ENCODE results near the gene GTPBP4.
"Not testable (repeated sequence)": the region's sequence is repeated elsewhere in the genome, so short reads cannot be mapped to it uniquely, and the experiment has no call there.

GTPBP4 gene

DNA sequence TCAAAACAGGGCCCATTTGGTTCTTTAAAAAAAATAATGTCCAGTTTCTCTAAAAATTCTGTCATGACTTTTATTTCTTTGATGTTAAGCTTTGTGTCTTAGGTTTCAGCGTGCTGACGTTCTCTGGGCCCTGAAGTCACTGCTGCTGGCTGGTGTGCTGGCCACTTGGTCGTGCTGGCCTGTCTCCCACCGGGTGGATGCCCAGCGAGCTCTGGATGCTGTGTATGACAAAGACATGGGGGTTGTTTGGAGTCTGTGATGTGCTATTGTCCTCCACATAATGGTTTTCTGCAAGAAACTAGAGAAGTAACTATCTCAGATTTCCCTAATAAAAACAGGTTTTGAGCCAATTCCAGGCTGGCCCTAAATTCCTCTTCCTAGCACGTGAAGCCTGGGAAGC, 47.0 kb downstream of the GTPBP4 start:
- no peak for DNase-seq

- DNase-seq: no peak
Observed at GRCh38 chr10:1036341-1036791, 48.1 kb downstream of the GTPBP4 start.

- no peak for DNase-seq
Observed at GRCh38 chr10:1037098-1037497, 48.9 kb downstream of the GTPBP4 start.

- not testable (repeated sequence) for DNase-seq
Observed at GRCh38 chr10:1038769-1039168, 50.5 kb downstream of the GTPBP4 start.

- no peak for DNase-seq
Observed at GRCh38 chr10:1040133-1040532, 51.9 kb downstream of the GTPBP4 start.

DNA sequence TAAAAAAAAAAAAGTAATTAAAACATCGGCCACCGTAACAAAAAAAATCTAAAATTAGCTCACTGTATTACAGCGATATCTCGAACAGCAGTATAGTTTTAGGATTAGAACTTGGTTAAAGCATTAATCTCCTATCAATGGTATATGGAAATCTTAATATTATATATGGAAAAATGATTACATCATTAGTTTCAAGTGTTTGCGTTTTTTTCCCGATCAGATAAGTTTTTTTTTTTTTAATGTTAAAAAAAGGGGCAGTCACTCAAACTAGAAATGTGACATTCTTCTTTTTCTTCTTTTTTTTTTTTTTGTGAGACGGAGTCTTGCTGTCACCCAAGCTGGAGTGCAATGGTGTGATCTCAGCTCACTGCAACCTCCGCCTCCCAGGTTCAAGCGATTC, 53.3 kb downstream of the GTPBP4 start:
- no peak for DNase-seq

GRCh38 chr10:1043532-1043995, 55.3 kb downstream of the GTPBP4 start:
- no peak for DNase-seq

DNA sequence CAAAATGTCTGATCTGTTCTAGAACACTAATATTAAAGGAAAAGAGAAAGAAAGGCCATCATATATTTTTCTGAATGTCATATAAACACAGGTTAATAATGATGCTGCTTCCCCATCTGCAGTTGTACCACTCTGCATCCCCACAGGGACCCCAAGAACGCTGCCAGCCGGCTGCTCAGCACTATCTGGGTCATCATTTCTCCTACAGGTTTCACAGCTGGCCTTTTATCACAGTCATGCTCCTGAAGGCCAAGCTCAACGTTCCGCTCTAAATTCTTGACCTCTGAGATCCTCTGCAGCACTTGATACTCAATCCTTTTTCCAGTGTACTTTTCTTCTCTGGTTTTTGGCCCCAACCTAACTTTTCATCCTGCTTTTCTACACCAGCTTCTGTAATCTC, 55.9 kb downstream of the GTPBP4 start:
- DNase-seq: no peak

GRCh38 chr10:1044964-1045363, 56.7 kb downstream of the GTPBP4 start:
- no peak for DNase-seq

DNA sequence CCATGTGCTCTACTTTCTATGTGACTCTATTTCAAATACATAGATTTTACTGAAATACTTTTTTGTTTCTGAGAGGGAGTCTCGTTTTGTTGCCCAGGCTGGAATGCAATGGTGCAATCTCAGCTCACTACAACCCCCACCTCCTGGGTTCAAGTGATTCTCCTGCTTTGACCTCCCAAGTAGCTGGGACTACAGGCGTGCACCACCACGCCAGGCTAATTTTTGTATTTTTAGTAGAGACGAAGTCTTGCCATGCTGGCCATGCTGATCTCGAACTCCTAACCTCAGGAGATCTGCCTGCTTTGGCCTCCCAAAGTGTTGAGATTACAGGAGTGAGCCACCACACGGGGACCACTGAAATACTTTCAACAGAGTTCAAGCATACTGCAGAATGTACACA, 57.2 kb downstream of the GTPBP4 start:
- no peak for DNase-seq

DNA sequence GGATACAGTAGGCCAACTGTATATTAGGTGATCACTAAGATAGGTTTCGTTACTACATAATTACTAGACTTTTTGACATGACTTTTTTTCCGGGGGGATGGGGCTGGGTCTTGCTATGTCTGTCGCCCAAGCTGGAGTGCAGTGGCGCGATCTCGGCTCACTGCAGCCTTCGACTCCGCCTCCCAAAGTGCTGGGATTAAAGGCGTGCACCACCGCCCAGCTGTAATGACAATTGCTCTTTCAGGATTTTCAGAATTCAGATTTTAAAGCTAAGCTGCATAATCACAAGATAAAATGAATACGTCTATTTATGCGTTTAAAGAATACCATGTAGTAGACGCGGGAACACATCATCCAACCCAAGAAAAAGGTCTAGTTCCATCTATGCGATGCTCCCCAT, 59.7 kb downstream of the GTPBP4 start:
- DNase-seq: no peak

DNA sequence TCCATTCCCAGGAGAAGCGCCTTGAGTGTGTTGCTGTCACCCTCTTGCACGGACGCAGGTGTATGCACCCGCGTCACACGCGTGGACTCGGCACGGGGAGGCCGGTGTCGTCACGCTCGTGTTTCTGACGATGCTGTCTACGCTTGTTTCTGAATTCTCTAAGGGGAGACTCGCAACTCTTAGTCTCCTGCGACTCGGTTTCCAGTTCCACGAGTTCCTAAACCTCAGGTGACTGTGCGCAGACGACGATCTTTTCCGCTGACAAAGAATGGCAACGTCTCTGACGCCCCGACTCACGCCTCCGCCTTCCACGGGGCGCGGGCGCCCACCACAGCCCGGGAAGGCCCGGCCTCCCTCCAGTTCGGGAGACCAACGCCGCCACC, 60.1 kb downstream of the GTPBP4 start:
- peak in 1 of 2 experiments; percentile 54 for DNase-seq

- DNase-seq: peak; percentile 97 to 100
Observed at GRCh38 chr10:1048732-1049424, 60.6 kb downstream of the GTPBP4 start, which contains the start of gene IDI1. IDI1 (minus strand) TSS chr10:1049119; CDS start chr10:1049003, 116 bp downstream.

DNA sequence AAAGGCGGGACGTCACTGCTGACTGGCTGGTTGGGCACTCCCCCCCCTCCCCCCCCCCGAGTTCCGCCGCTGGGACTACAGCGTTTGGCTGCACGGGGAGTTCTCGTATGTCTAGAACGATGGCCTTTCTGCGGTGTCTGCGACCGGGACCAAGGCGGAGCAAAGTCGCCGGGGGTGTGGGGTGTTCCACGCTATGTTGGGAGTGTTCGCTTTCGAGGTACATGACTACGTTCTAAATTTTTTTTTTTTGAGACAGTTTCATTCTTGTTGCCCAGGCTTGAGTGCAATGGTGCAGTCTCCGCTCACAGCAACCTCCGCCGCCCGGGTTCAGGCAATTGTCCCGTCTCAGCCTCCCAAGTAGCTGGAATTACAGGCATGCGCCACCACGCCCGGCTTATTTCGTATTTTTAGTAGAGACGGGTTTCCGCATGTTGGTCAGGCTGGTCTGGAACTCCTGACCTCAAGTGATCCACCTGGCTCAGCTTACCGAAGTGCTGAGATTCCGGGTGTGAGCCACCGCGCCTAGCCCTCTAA, 61.3 kb downstream of the GTPBP4 start:
- no peak for DNase-seq

- no peak for DNase-seq
Observed at GRCh38 chr10:1050145-1050544, 61.9 kb downstream of the GTPBP4 start.

- DNase-seq: no peak
Observed at GRCh38 chr10:1050554-1050953, 62.3 kb downstream of the GTPBP4 start.

- no peak for DNase-seq
Observed at GRCh38 chr10:1054684-1055083, 66.5 kb downstream of the GTPBP4 start.

DNA sequence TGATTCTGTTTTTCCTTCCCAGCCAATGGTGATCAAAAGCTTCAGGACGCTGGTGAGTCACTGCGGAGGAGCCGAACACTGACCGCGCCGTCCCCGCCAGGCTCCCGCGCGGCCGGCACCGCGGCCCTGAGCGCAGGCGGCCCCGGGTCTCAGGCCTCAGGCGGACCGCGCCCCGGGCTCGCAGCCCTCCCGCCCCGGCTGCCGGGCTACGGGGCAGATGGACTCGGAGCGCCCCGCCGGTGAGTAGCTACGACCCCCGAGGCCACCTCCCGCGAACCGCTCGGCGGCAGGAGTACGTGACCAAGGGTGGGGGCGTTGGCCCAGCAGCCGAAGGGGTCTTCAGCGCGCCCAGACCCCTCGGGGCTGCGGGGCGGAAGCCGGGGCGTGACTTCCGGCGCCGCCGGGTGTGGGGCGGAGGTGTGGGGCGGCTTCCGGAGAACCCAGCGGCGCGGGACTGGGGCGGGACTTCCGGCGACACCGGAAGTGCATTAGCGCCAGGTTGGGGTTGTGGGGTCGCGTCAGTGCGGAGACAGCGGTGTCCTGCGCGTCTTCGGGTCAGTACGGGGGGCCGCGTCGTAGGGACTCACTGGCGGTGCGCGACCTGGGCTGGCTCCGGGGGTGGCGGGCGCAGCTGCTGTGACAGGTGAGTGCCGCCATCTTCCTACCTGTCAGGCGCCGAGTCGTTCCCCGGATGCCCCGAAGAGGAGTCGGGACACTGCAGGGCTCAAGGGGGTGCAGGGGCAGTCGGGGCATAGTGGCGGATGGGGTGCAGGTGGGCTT, 68.3 kb downstream of the GTPBP4 start, which contains the start of gene WDR37:
TSS of gene WDR37 (plus strand) at position 60 of the 780 bp plus-strand sequence. CDS start 15,771 bp downstream, outside the sequence.
- peak; percentile 57 to 73 for DNase-seq

DNA sequence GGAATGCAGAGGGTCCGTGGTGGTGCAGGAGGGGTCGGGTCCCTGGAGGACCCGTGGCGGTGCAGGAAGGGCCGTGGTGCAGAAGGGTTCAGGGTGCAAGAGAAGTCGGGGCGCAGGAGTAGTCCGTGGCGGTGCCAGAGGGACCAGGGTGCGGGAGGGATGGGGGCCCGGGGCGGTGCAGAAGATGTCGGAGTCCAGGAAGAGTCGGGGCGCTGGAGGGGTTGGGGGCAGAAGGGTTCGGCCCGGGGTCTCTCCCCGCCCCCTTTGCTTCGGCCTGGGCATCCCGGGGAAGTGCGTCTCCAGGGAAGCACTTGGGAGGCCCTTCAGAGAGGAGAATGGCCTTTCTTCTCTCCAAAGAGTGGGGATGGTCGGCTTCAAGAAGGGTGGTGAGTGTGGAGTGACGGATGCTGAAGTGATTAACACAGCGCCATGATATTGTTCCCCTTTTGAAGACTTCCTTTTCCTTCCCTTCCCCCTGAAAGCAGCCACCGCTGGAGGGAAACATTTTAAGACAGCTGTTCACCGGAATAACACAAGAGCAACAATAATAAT, 68.9 kb downstream of the GTPBP4 start:
- no peak for DNase-seq

DNA sequence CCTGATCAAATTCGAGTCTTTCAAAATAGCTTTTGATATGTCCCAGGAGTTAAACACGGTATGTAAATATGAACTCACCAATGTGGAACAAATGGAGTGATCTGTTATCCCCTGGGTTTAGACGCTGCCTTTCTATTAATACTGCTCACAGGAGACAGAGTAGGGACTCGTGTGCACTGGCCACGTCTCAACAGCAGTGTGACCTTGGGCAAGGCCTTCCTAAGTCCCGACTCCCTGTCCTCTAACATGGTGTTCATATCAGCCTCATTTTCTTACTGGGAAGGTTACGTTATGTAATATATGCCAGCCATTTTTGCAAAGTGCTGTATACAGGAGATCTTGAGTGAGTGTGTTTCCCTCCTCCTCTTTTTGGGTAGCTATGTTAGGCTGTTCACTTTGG, 69.8 kb downstream of the GTPBP4 start:
- DNase-seq: no peak

DNA sequence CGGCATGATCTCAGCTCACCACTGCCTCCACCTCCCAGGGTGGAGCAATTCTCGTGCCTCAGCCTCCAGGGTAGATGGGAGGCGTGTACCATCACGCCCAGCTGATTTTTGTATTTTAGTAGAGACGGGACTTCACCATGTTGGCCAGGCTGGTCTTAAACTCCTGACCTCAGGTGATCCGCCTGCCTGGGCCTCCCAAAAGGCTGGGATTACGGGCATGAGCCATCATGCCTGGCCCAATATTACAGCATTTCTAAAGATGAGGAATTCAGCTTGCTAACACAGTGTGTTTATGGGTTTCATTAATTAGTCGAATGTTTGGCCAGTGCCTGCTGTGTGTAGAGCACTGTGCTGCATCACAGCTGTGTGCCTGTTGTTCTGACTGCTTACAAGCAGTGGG, 71.7 kb downstream of the GTPBP4 start:
- no peak for DNase-seq

DNA sequence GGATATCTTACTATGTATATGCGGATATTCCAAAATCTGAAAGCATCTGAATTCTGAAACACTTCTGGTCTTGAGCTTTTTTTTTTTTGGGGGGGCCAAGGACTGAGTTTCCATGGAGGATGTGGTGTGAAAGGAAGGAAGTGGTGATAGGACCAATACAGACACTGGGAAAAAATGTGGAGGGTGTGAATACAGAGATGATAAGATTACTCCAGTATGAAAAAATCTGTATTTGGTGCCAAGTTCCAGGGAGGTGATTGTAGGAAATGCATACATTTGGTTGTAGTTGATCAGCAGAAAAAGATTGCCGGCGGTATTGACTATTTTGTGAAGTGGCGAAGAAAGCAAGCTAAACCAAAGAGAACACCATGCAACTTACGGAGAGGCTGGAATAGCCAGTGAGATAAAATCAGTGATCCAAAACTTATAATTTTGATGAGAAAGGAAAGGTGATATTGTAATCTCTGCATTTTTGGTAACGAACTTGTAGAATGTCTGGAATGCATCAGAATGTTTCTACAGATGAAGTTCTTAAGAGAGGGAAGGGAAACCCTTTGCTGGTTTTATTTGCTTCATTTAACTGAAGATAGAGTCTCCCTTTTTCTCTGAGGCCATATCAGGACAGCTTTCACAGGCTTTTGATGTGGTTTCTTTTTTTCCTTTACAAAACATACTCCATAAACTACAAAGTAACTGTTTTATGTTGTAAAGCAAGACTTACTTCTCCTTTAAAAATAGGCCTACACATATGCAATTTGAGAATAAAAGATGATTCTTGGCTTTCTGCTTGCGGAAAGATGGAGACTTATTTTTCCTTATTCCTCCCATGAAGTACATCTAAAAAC, 73.9 kb downstream of the GTPBP4 start:
- DNase-seq: no peak
